DOHH2 (cell line): ENCODE results near the gene ADIPOR2.
A peak's percentile ranks its signal among the peaks of the same experiment; 100 is the strongest.
"Not testable (repeated sequence)": the region's sequence is repeated elsewhere in the genome, so short reads cannot be mapped to it uniquely, and the experiment has no call there.

Experiments used
- H3F3A ChIP-seq: fragments of 200-600 bp; sonication (generic), shearing (Covaris generic); 2 replicates; pipeline ENCODE4 v1.6.0; 2016; ENCODE audit warnings: antibody characterized with exemption, mild to moderate bottlenecking; ENCODE audit not compliant: control insufficient read depth, insufficient read depth
- H3K27ac ChIP-seq: fragments of 200-600 bp; sonication (generic); 2 replicates; pipeline ENCODE4 v1.5.1; 2014; ENCODE audit warnings: low read depth, mild to moderate bottlenecking, low read length, moderate library complexity
- H3K27me3 ChIP-seq: fragments of 200-600 bp; sonication (generic); 2 replicates; pipeline ENCODE4 v1.6.1; 2014; ENCODE audit warnings: mild to moderate bottlenecking, low read length, mixed read lengths; ENCODE audit not compliant: control insufficient read depth
- H3K36me3 ChIP-seq: fragments of 200-600 bp; sonication (generic); 2 replicates; pipeline ENCODE4 v1.6.1; 2014; ENCODE audit warnings: mild to moderate bottlenecking, low read length, moderate library complexity, mixed read lengths; ENCODE audit not compliant: control insufficient read depth
- H3K4me1 ChIP-seq: fragments of 200-600 bp; sonication (generic); 2 replicates; pipeline ENCODE4 v1.6.1; 2014; ENCODE audit warnings: mild to moderate bottlenecking, low read length, mixed read lengths; ENCODE audit not compliant: control insufficient read depth
- H3K4me2 ChIP-seq: fragments of 200-600 bp; sonication (generic); 2 replicates; pipeline ENCODE4 v1.6.0; 2014; ENCODE audit warnings: mild to moderate bottlenecking, low read length, moderate library complexity
- H3K4me3 ChIP-seq: fragments of 200-600 bp; sonication (generic); 2 replicates; pipeline ENCODE4 v1.5.1; 2014; ENCODE audit warnings: mild to moderate bottlenecking, low read length, mixed read lengths
- H3K79me2 ChIP-seq: fragments of 200-600 bp; sonication (generic); 2 replicates; pipeline ENCODE4 v1.6.1; 2014; ENCODE audit warnings: mild to moderate bottlenecking, low read length, mixed read lengths; ENCODE audit not compliant: control insufficient read depth
- H3K9me2 ChIP-seq: fragments of 200-600 bp; sonication (generic); replicated peaks from 2 replicates; pipeline ENCODE4 v1.6.1; 2014; ENCODE audit warnings: mild to moderate bottlenecking, low read length, mixed read lengths; ENCODE audit not compliant: control insufficient read depth
- H3K9me3 ChIP-seq: fragments of 200-600 bp; sonication (generic); 2 replicates; pipeline ENCODE4 v1.6.1; 2014; ENCODE audit warnings: antibody characterized with exemption, low read length, mixed read lengths; ENCODE audit not compliant: control insufficient read depth, insufficient read depth
- H4K20me1 ChIP-seq: fragments of 200-600 bp; sonication (generic); 2 replicates; pipeline ENCODE4 v1.6.0; 2014; ENCODE audit warnings: low read depth, mild to moderate bottlenecking, antibody characterized with exemption, low read length, moderate library complexity; ENCODE audit not compliant: control insufficient read depth, insufficient read depth
- CTCF ChIP-seq: fragments of 200-600 bp; sonication (generic); IDR thresholded peaks from one replicate; pipeline ENCODE4 v1.5.1; 2014; ENCODE audit warnings: antibody characterized with exemption, mild to moderate bottlenecking, low read depth, low read length; ENCODE audit not compliant: poor library complexity, severe bottlenecking
- EZH2phosphoT487 ChIP-seq: fragments of 200-600 bp; sonication (generic); IDR thresholded peaks from 2 replicates; pipeline ENCODE4 v1.6.1; 2017; ENCODE audit warnings: borderline replicate concordance, mild to moderate bottlenecking, antibody characterized with exemption, low read length, moderate library complexity, mixed read lengths

The ADIPOR2 gene

GRCh38 chr12:1692226-1692625 lies 1.4 kb downstream of the ADIPOR2 start:
- Histone ChIP-seq H3K4me2 (peak overlapping the region; percentile 88), H3K4me1 (peaks cover 29% of the 10 kb centered on the region), H3K4me3 (peak overlapping the region; percentile 97), H3K9me2 (no peaks in the 10 kb centered on the region), H4K20me1 (peaks cover 25% of the 10 kb centered on the region; the same call in 1 of the 2 replicates), H3K36me3 (peaks cover 32% of the 10 kb centered on the region), H3K27ac (no peak overlapping the region), H3K27me3 (no peaks in the 10 kb centered on the region), H3F3A (peaks cover 4% of the 10 kb centered on the region), H3K9me3 (no peaks in the 10 kb centered on the region), H3K79me2 (peaks cover 66% of the 10 kb centered on the region)
- no peak for TF ChIP-seq CTCF
- no peak for TF ChIP-seq EZH2phosphoT487

DNA sequence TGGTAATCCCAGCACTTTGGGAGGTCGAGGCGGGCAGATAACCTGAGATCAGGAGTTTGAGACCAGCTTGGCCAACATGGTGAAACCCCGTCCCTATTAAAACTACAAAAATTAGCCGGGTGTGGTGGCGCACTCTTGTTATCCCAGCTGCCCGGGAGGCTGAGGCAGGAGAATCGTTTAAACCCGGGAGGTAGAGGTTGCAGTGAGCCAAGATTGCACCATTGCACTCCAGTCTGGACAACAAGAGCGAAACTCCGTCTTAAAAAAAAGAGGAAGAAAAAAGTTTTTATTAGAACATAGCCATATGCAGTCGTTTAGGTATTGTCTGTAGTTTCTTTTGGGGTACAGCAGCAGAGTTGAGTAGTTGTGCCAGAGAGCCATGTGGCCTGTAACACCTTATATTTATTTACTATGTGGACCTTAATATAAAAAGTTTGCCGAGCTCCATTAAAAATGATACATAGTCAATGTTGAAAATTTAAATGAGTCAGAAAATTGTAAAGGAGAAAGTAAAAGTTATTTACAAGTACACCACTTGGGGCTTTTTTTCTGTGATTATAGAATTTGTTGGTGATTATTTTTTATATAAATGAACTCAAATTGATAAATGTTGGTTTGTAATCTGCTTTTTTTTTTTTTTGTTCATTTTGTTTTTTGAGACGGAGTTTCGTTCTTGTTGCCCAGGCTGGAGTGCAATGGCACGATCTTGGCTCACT lies 2.2 kb downstream of the ADIPOR2 start:
- peaks cover 29% of the 10 kb centered on the region for H3K4me1 ChIP-seq
- H3K36me3 ChIP-seq, result peaks cover 41% of the 10 kb centered on the region
- TF ChIP-seq EZH2phosphoT487, result no peak
- TF ChIP-seq CTCF, result no peak
- no peak overlapping the region for H3K27ac ChIP-seq
- H3K9me3 ChIP-seq, result no peaks in the 10 kb centered on the region
- H4K20me1 ChIP-seq, result peaks cover 29% of the 10 kb centered on the region; the same call in 1 of the 2 replicates
- peaks cover 4% of the 10 kb centered on the region for H3F3A ChIP-seq
- H3K4me3 ChIP-seq, result peak overlapping the region; percentile 97
- H3K4me2 ChIP-seq, result peak overlapping the region; percentile 88
- H3K27me3 ChIP-seq, result no peaks in the 10 kb centered on the region
- H3K9me2 ChIP-seq, result no peaks in the 10 kb centered on the region
- peaks cover 74% of the 10 kb centered on the region for H3K79me2 ChIP-seq

DNA sequence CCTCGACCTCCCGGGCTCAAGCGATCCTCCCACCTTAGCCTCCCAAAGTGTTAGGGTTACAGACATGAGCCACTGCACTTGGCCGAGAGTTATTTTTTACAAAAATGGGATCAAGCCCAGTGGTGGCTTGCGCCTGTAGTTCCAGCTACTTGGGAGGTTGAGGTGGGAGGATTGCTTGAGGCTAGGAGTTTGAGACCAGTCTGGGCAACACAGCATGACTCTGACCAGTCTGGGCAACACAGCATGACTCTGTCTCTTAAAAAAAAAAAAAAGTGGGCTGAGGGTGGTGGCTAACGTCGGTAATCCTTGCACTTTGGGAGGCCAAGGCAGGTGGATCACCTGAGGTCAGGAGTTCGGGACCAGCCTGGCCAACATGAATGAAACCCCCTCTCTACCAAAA lies 4.2 kb downstream of the ADIPOR2 start:
- not testable (repeated sequence) for H3K9me3 ChIP-seq, H3K9me2 ChIP-seq, H3K4me2 ChIP-seq, H3K4me3 ChIP-seq, H3F3A ChIP-seq, H3K27ac ChIP-seq, H3K27me3 ChIP-seq
- H4K20me1 ChIP-seq, result peaks cover 37% of the 10 kb centered on the region; the same call in 1 of the 2 replicates
- peaks cover 41% of the 10 kb centered on the region for H3K36me3 ChIP-seq
- H3K4me1 ChIP-seq, result peaks cover 25% of the 10 kb centered on the region
- H3K79me2 ChIP-seq, result peaks cover 92% of the 10 kb centered on the region

DNA sequence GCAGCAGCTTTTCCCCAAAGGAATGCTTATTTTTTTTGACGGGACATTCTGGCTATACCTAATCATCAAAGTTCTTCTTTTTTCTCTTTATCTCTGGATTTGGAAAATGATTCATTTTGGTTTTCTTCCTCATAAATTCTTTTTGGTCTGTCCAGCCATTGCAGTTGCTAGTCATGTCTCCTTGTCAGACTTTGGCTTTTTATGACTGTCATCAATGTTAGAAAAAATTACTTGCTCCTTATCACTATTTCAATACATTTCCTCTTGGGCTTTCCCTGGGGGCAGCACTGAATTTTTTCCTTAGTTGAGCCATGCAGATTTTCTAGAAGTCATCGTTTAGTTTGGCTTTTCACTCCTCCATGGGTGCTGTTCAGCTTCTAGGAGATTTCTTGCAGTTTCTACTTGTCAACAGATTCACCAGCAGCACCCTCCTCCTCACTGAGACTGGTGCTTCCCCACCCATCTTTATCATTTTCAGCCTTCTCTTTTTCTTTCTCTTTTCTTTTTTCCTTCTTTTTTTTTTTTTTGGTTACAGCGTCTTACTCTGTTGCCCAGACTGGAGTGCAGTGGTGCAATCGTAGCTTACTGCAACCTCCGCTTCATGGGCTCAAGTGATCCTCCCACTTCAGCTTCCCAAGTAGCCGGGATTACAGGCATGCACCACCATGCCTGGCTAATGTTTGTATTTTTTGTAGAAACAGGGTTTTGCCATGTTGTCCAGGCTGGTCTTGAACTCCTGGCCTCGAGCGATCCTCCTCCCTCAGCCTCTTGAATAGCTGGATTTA lies 5.2 kb downstream of the ADIPOR2 start:
- no peaks in the 10 kb centered on the region for H3K9me3 ChIP-seq
- TF ChIP-seq CTCF (no peak), EZH2phosphoT487 (no peak)
- peaks cover 37% of the 10 kb centered on the region; the same call in 1 of the 2 replicates for H4K20me1 ChIP-seq
- no peak overlapping the region for H3K27ac ChIP-seq
- peaks cover 100% of the 10 kb centered on the region for H3K79me2 ChIP-seq
- H3K9me2 ChIP-seq, result no peaks in the 10 kb centered on the region
- H3F3A ChIP-seq, result no peaks in the 10 kb centered on the region; the same call in 1 of the 2 replicates
- no peak overlapping the region for H3K4me3 ChIP-seq
- H3K4me2 ChIP-seq, result no peak overlapping the region
- peaks cover 23% of the 10 kb centered on the region for H3K4me1 ChIP-seq
- peaks cover 40% of the 10 kb centered on the region for H3K36me3 ChIP-seq
- H3K27me3 ChIP-seq, result no peaks in the 10 kb centered on the region
